Tracheal epithelial cell (primary cell): ENCODE results near the gene GGA1. TPM values are rescaled to one million over a fixed set of nuclear protein-coding genes. Genes with fewer than 3 reads are reported as not detected.

Source experiments
- total RNA-seq: library from RNA; depleted of rRNA; stranded (reverse); fragments of >200 nt; gene quantifications from 2 replicates; pipeline ENCODE4 v1.2.1, GENCODE V29; 2014

The GGA1 gene, protein sequence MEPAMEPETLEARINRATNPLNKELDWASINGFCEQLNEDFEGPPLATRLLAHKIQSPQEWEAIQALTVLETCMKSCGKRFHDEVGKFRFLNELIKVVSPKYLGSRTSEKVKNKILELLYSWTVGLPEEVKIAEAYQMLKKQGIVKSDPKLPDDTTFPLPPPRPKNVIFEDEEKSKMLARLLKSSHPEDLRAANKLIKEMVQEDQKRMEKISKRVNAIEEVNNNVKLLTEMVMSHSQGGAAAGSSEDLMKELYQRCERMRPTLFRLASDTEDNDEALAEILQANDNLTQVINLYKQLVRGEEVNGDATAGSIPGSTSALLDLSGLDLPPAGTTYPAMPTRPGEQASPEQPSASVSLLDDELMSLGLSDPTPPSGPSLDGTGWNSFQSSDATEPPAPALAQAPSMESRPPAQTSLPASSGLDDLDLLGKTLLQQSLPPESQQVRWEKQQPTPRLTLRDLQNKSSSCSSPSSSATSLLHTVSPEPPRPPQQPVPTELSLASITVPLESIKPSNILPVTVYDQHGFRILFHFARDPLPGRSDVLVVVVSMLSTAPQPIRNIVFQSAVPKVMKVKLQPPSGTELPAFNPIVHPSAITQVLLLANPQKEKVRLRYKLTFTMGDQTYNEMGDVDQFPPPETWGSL
- total RNA-seq = 31.1 and 41.7 TPM in 2 replicates

DNA sequence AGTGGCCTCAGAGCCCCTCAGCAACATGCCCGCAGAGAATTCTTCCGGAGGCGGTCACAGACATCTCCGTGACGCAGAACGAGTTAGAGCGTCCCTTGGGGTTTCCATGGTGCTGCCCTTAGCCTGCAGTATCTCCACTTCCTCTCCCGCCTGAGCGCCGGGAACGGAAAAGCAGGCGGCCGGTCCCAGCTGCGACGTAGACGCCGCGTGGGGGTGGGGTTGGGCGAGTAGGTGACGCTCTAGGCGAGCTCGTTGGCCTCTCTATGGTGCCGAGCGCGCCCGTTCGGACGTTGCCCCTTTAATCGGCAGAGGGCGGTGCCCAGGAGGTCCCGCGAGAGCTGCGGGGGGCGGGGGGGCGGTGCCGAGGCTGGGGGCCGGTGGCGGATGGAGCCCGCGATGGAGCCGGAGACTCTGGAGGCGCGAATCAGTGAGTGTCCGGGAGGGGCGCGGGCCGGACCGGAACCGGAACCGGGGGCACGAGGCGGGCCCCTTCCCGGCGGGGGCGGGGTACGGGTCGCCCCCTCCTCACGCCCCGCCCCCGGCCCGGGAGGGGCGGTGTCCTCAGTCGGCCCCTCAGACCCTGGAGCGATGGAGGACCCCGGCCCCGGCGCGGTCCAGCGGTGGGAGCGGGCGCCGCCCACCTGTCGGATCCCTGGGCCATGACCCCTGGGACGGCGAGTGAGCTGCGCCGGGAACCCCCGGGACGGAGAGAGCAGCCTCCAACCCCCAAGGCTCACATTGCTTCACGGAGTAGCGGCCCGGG is at the start of gene GGA1:
Gene GGA1, plus strand, starts transcription at position 358 of the 763 bp plus-strand sequence. Its CDS starts 27 bp downstream, at position 385.

DNA sequence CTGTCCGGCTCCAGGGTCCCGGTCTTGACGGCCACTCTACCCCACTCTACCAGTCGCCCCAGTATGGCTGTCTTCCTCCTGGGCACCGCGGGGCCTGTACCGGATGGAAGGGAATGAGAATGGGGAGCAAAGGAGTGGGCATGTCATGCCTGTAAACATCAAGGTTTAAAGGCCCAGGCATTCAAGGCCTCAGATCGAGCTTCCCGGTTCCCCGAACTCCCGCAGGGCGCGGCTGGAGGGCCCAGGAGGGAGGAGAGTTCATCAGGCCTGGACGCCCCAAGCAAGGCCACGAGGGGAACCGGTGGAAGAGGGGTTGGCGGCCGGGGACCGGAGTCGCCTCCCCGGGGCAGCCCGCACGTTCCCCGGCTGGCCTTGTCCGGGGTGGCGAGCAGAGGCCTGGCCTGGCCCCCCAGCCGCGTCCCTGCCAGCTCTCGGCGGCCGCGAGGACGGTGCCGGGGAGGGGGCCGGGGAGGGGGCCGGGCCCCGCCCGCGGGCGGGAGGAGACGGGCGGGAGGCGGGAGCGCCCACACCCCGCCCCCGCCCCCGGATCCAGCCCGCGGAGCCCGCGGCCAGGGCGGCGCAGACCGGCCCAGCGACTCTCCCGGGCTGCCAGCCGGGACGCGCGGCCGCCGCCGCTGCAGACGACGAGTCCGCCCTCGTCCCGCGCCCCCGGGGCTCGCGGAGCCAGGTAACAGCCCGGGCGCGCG is 48.6 kb upstream of the GGA1 start, which contains the start of gene CDC42EP1:
Gene CDC42EP1, plus strand, starts transcription at position 580 of the 707 bp plus-strand sequence. CDS start 5,870 bp downstream, outside the sequence.

DNA sequence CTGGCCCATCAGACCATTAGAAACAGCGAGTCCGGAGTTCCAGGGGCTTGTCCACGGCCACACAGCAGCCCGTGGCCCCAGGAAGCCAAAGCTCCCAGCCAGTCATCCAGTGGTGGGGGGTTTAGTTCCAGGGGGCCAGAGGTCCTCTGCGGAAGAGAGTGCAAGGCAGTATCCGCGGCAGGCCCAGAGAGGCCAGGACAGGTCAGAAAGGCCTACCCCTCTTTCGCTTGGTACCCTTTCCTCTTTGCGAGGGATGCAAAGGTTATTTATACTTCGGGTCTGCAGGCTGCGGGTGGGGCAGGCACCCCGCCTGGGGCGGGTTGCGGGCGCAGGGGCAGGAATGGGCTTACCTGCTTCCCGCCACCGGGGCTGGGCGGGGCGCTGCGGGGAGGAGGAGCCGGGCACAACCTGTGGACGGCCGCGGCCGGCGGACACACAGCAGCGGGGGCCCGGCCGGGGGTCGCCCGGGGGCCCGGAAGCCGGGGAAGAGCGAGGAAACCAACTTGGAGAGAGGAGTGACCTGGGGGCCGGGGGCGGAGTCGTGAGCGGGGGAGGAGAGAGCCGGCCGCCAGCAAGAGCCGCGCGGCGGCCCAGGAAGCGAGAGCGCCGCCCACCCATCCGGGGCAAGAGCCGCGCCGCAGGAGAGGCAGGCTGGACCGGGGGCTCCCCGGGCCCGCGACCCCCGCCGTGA is 30.6 kb downstream of the GGA1 start, which contains the start of gene SH3BP1:
Gene SH3BP1, plus strand, starts transcription at position 600 of the 691 bp plus-strand sequence. CDS start 119 bp downstream, outside the sequence.

DNA sequence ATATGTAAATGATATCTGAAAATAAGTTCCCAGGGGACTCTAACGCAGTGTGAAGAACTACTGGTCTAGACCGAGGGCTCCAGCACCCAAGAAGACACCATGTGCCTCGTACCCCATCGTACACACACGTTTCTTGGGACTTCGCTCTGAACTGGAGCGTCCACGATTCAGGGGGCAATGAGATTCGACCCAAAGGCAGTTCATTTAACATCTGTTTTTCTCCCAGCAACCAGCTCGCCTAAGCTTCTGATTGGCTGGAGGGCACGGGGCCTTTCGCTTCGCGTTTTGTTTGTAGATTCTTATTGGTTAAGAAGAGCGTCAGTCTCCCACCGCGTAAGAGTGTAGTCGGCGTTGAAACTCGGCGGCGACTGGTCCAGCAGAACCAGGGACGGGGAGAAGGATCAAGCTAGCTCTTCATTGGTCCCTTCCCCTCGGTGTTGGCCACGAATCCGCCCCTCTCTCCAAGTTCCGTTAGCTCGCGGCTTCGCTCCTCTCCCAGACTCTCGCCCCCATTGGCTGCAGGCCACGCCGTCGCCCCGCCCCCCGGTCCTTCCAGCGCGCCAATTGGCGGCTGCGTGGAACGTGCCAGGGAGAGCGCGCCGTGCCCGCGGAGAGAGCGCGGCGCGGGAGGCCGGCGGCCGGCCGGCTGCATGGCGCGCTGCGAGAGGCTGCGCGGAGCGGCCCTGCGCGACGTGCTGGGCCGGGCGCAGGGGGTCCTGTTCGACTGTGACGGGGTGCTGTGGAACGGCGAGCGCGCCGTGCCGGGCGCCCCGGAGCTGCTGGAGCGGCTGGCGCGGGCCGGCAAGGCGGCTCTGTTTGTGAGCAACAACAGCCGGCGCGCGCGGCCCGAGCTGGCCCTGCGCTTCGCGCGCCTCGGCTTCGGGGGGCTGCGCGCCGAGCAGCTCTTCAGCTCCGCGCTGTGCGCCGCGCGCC is 49.8 kb downstream of the GGA1 start, which contains the start of gene PDXP:
Gene PDXP, plus strand, starts transcription at position 591 of the 933 bp plus-strand sequence. Its CDS starts 60 bp downstream, at position 651.

DNA sequence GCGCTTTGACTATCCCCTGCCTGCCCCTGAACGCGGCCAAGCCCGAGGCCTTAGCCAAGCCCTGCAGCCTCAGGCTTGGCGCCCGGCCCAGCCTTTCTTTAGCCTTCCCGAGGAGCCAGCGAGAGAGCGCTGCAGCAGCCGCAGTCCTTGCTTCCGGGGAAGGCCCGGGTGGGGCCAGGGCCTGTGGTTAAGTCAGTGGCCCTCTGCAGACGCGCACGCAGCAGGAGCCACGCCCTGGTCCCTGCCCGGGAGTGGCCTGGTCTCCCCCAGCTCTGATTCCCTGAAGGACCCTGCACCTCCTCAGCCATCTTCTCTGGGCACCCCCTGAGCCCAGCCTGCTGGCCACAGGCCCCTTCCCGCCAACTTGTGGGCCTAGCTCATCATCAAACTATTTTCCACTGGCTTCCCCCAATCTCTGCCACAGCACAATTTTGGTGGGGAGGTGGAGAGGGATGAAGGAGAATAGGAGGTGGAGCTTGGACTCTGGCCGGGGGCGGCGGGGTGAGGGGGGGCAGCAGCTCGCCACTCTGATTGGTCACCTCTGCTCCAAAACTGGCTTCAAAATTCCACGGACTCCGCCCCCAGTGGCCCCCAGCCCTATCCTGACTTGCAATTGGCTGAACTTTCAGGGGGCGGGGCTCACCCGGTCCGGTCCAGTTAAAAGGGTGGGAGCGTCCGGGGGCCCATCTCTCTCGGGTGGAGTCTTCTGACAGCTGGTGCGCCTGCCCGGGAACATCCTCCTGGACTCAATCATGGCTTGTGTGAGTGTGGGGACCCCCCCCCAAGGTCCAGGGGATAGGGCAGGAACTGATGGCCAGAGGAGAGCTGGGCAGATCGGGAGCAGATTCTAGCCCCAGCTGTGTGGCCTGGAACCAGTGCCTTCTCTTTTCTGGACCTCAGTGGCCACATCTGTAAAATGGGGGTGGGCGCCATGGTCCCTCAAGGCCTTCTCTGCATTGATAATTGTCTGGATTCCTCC is 66.6 kb downstream of the GGA1 start, which contains the start of gene LGALS1:
Gene LGALS1, plus strand, starts transcription at position 686 of the 979 bp plus-strand sequence. Its CDS starts 67 bp downstream, at position 753.

Other genes starting within 250 kb of the GGA1 start
- 0.64 and 1.9 TPM in 2 replicates for gene ELFN2, start 181.4 kb upstream of the GGA1 start, total RNA-seq
- 0.43 and 2.2 TPM in 2 replicates for gene MFNG, start 122.5 kb upstream of the GGA1 start, total RNA-seq
- 16.4 and 34.2 TPM in 2 replicates for gene CARD10, start 89.4 kb upstream of the GGA1 start, total RNA-seq
- gene CDC42EP1, start 48.4 kb upstream of the GGA1 start, total RNA-seq = 11.7 and 36.1 TPM in 2 replicates
- gene LGALS2, start 28.7 kb upstream of the GGA1 start, total RNA-seq = not detected in 2 replicates
- 28.1 and 42.4 TPM in 2 replicates for gene SH3BP1, start 30.8 kb downstream of the GGA1 start, total RNA-seq
- gene PDXP, start 49.9 kb downstream of the GGA1 start, total RNA-seq = 9.2 and 10.0 TPM in 2 replicates
- 1,268 and 2,738 TPM in 2 replicates for gene LGALS1, start 66.8 kb downstream of the GGA1 start, total RNA-seq
- gene NOL12, start 77.5 kb downstream of the GGA1 start, total RNA-seq = 20.0 and 35.9 TPM in 2 replicates
- 49.0 and 54.7 TPM in 2 replicates for gene TRIOBP, start 88.2 kb downstream of the GGA1 start, total RNA-seq
- 23.4 and 26.4 TPM in 2 replicates for gene GCAT, start 199.1 kb downstream of the GGA1 start, total RNA-seq
- not detected in 2 replicates for gene GALR3, start 214.5 kb downstream of the GGA1 start, total RNA-seq
- 15.8 and 20.0 TPM in 2 replicates for gene ANKRD54, start 235.5 kb downstream of the GGA1 start, total RNA-seq
- 380 and 527 TPM in 2 replicates for gene EIF3L, start 240.6 kb downstream of the GGA1 start, total RNA-seq